Measurements from ENCODE around the gene PLOD3.

Gene PLOD3

DNA sequence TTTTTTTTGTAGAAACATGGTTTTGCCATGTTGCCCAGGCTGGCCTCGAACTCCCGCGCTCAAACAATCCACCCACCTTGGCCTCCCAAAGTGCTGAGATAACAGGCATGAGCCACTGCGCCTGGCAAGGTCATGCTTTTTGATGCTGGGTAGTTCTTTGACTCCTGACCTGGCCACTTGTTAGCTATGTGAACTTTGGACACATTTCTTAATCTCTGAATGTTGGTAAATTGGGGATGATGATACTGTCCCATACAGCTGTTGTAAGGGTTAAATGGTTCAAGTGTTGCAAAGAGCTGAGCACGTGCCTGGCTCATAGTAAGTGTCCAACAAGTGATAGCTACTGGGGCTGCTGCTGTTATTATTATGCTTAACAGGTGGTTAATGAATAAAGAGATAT lies 2.9 kb upstream of the PLOD3 start:
- no peaks in the 10 kb centered on the region for H3K9me3 ChIP-seq (ENCODE audit: control insufficient read depth, low read length)
- no peaks in the 10 kb centered on the region for H3K27me3 ChIP-seq (replicated peaks; ENCODE audit: control insufficient read depth, insufficient read depth, low read length)
- H3K4me3 ChIP-seq (ENCODE audit: low read length) = no peak overlapping the region
- DNase-seq (ENCODE audit: low read depth) = no peak
- peaks cover 41% of the 10 kb centered on the region for H3K4me1 ChIP-seq (ENCODE audit: control insufficient read depth, insufficient read depth, low read length)
- peak overlapping the region; percentile 57 for H3K9ac ChIP-seq (ENCODE audit: low read length)
- peaks cover 40% of the 10 kb centered on the region for H3K36me3 ChIP-seq (ENCODE audit: control insufficient read depth, insufficient read depth, low read length, severe bottlenecking)

GRCh38 chr7:101218236-101219125 lies 1.1 kb upstream of the PLOD3 start:
- H3K27me3 ChIP-seq (replicated peaks; ENCODE audit: control insufficient read depth, insufficient read depth, low read length) = no peaks in the 10 kb centered on the region
- H3K36me3 ChIP-seq (ENCODE audit: control insufficient read depth, insufficient read depth, low read length, severe bottlenecking) = peaks cover 31% of the 10 kb centered on the region
- peak; percentile 33 for DNase-seq (ENCODE audit: low read depth)
- H3K4me1 ChIP-seq (ENCODE audit: control insufficient read depth, insufficient read depth, low read length) = peaks cover 48% of the 10 kb centered on the region
- no peaks in the 10 kb centered on the region for H3K9me3 ChIP-seq (ENCODE audit: control insufficient read depth, low read length)
- peak overlapping the region; percentile 99 for H3K9ac ChIP-seq (ENCODE audit: low read length)
- peak overlapping the region; percentile 97 for H3K4me3 ChIP-seq (ENCODE audit: low read length)

GRCh38 chr7:101216860-101217387 lies 457 bp downstream of the PLOD3 start:
- Histone ChIP-seq H3K4me3 (ENCODE audit: low read length) (peak overlapping the region; percentile 97), H3K4me1 (ENCODE audit: control insufficient read depth, insufficient read depth, low read length) (peaks cover 48% of the 10 kb centered on the region), H3K27me3 (replicated peaks; ENCODE audit: control insufficient read depth, insufficient read depth, low read length) (no peaks in the 10 kb centered on the region), H3K9me3 (ENCODE audit: control insufficient read depth, low read length) (no peaks in the 10 kb centered on the region), H3K36me3 (ENCODE audit: control insufficient read depth, insufficient read depth, low read length, severe bottlenecking) (peaks cover 32% of the 10 kb centered on the region), H3K9ac (ENCODE audit: low read length) (peak overlapping the region; percentile 99)
- DNase-seq (ENCODE audit: low read depth) = no peak

DNA sequence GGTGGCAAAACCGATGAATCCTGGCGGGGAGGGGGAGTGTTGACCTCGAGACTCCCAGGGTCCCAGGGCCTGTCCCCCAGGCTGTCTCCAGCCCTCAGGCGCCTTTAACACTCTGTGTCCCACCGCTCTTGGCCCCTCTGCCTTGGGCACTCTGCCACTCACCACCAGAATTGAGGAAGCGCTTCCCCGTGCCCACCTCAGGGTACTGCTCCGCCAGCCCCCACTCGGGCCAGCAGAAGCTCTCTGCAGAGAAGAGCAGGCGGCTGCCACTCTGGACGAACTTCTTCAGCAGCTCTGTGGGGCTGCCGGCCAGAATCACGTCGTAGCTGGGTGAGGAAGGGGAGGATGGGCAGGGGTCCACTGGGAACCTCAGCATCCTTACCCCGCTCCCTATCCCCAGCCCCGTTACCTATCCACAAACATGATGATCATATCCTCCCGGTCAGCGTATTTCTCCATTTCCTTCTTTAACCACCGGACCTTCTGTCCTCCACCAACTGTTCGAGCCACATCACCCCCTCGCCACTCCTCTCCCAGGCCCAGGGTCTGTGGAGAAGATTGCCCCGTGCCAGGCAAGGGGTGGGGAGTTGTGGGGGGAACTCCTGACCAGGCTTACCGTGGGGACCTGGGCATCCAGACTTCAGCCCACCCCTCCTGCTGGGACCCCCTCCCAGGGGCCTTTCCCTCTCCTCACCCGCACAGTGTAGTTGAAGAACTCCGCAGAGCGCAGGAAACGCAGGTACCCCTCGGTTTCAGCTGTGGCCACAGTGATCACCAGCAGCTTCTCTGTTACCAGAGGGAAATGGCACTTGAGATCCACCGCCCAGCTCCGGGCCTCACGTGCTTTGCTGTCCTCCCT lies 1.2 kb downstream of the PLOD3 start:
- H3K4me1 ChIP-seq (ENCODE audit: control insufficient read depth, insufficient read depth, low read length) = peaks cover 43% of the 10 kb centered on the region
- peak overlapping the region; percentile 97 for H3K4me3 ChIP-seq (ENCODE audit: low read length)
- peak overlapping the region; percentile 99 for H3K9ac ChIP-seq (ENCODE audit: low read length)
- peak; percentile 50 for DNase-seq (ENCODE audit: low read depth)
- H3K27me3 ChIP-seq (replicated peaks; ENCODE audit: control insufficient read depth, insufficient read depth, low read length) = no peaks in the 10 kb centered on the region
- peaks cover 33% of the 10 kb centered on the region for H3K36me3 ChIP-seq (ENCODE audit: control insufficient read depth, insufficient read depth, low read length, severe bottlenecking)
- H3K9me3 ChIP-seq (ENCODE audit: control insufficient read depth, low read length) = no peaks in the 10 kb centered on the region

DNA sequence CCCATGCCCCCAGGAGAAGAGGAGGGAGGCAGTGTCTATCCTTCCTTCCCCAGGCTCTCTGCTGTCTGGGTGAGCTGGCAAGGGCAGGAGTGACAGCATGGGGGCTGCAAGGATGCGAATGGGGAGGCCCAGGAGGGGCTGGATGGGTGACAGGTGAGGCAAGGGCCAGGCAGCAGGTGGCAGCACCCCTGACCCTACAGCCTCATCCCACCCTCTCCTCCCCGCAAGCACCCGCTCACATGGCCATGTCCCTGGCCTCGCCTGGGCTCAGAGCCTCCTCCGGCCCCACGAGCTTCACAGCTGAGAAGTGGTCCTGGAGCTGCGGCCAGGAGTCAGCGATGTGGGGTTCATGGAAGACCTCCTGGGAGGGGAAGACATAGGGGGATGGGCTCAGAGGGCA lies 5.4 kb downstream of the PLOD3 start:
- Histone ChIP-seq H3K4me3 (ENCODE audit: low read length) (no peak overlapping the region), H3K36me3 (ENCODE audit: control insufficient read depth, insufficient read depth, low read length, severe bottlenecking) (peaks cover 68% of the 10 kb centered on the region), H3K4me1 (ENCODE audit: control insufficient read depth, insufficient read depth, low read length) (peaks cover 21% of the 10 kb centered on the region), H3K27me3 (replicated peaks; ENCODE audit: control insufficient read depth, insufficient read depth, low read length) (no peaks in the 10 kb centered on the region), H3K9ac (ENCODE audit: low read length) (no peak overlapping the region), H3K9me3 (ENCODE audit: control insufficient read depth, low read length) (no peaks in the 10 kb centered on the region)
- DNase-seq (ENCODE audit: low read depth) = no peak

GRCh38 chr7:101211501-101211900 lies 5.9 kb downstream of the PLOD3 start:
- H3K27me3 ChIP-seq (replicated peaks; ENCODE audit: control insufficient read depth, insufficient read depth, low read length) = no peaks in the 10 kb centered on the region
- no peaks in the 10 kb centered on the region for H3K9me3 ChIP-seq (ENCODE audit: control insufficient read depth, low read length)
- peaks cover 18% of the 10 kb centered on the region for H3K4me1 ChIP-seq (ENCODE audit: control insufficient read depth, insufficient read depth, low read length)
- no peak overlapping the region for H3K9ac ChIP-seq (ENCODE audit: low read length)
- no peak overlapping the region for H3K4me3 ChIP-seq (ENCODE audit: low read length)
- no peak for DNase-seq (ENCODE audit: low read depth)
- peaks cover 70% of the 10 kb centered on the region for H3K36me3 ChIP-seq (ENCODE audit: control insufficient read depth, insufficient read depth, low read length, severe bottlenecking)

- Histone ChIP-seq H3K27me3 (replicated peaks; ENCODE audit: control insufficient read depth, insufficient read depth, low read length) (no peaks in the 10 kb centered on the region), H3K9ac (ENCODE audit: low read length) (no peak overlapping the region), H3K4me1 (ENCODE audit: control insufficient read depth, insufficient read depth, low read length) (peaks cover 5% of the 10 kb centered on the region), H3K4me3 (ENCODE audit: low read length) (no peak overlapping the region), H3K36me3 (ENCODE audit: control insufficient read depth, insufficient read depth, low read length, severe bottlenecking) (peaks cover 71% of the 10 kb centered on the region), H3K9me3 (ENCODE audit: control insufficient read depth, low read length) (no peaks in the 10 kb centered on the region)
- no peak for DNase-seq (ENCODE audit: low read depth)
These were observed 7.2 kb downstream of the PLOD3 start for GRCh38 chr7:101210143-101210542.

DNA sequence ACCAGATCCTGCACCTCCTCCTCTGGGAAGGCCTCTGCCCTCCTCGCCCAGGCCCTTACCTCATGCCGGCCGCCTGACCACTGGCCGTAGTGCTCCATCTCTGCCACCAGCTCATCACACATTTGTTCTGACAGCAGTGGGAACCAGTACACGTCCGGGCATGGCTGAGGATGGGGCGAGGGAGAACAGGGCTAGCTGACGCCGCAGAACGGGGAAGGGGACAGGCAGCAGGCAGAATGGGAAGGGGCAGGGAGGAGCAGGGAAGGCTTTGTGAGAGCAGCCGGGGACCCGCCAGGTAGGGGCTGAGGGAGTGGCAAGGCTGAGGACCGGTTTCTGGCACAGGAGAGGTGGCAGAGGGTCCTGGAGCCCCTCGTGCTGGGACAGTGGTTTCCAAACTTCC lies 8.6 kb downstream of the PLOD3 start:
- Histone ChIP-seq H3K9ac (ENCODE audit: low read length) (no peak overlapping the region), H3K4me1 (ENCODE audit: control insufficient read depth, insufficient read depth, low read length) (no peaks in the 10 kb centered on the region), H3K9me3 (ENCODE audit: control insufficient read depth, low read length) (no peaks in the 10 kb centered on the region), H3K36me3 (ENCODE audit: control insufficient read depth, insufficient read depth, low read length, severe bottlenecking) (peaks cover 62% of the 10 kb centered on the region), H3K27me3 (replicated peaks; ENCODE audit: control insufficient read depth, insufficient read depth, low read length) (no peaks in the 10 kb centered on the region), H3K4me3 (ENCODE audit: low read length) (no peak overlapping the region)
- DNase-seq (ENCODE audit: low read depth) = no peak

- no peak overlapping the region for H3K4me3 ChIP-seq (ENCODE audit: low read length)
- H3K9me3 ChIP-seq (ENCODE audit: control insufficient read depth, low read length) = no peaks in the 10 kb centered on the region
- H3K9ac ChIP-seq (ENCODE audit: low read length) = no peak overlapping the region
- peaks cover 57% of the 10 kb centered on the region for H3K36me3 ChIP-seq (ENCODE audit: control insufficient read depth, insufficient read depth, low read length, severe bottlenecking)
- no peak for DNase-seq (ENCODE audit: low read depth)
- no peaks in the 10 kb centered on the region for H3K27me3 ChIP-seq (replicated peaks; ENCODE audit: control insufficient read depth, insufficient read depth, low read length)
- H3K4me1 ChIP-seq (ENCODE audit: control insufficient read depth, insufficient read depth, low read length) = no peaks in the 10 kb centered on the region
These were observed 9.9 kb downstream of the PLOD3 start for GRCh38 chr7:101207459-101207858.

DNA sequence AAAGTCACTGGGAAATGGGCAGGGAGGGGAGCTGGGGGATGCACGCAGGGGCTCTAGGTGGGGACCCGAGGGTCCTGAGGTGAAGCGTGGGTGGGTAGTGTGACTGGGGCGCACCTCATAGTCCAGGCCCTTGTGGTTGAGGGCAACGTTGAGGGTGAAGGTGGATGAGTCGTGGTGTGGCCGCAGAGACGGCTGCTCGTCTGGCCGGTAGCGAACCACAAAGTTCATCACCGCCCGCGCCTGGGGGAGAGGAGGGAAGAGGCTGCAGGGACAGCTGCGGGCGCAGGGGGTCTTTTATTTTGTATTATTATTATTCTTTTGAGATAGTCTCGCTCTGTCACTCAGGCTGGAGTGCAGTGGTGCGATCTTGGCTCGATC lies 10.7 kb downstream of the PLOD3 start:
- no peak overlapping the region for H3K4me3 ChIP-seq (ENCODE audit: low read length)
- H3K27me3 ChIP-seq (replicated peaks; ENCODE audit: control insufficient read depth, insufficient read depth, low read length) = peaks cover 4% of the 10 kb centered on the region
- H3K9ac ChIP-seq (ENCODE audit: low read length) = no peak overlapping the region
- no peak for DNase-seq (ENCODE audit: low read depth)
- H3K36me3 ChIP-seq (ENCODE audit: control insufficient read depth, insufficient read depth, low read length, severe bottlenecking) = peaks cover 49% of the 10 kb centered on the region
- H3K4me1 ChIP-seq (ENCODE audit: control insufficient read depth, insufficient read depth, low read length) = peaks cover 2% of the 10 kb centered on the region
- H3K9me3 ChIP-seq (ENCODE audit: control insufficient read depth, low read length) = no peaks in the 10 kb centered on the region
